ENCODE data around the gene RPTOR.

Gene RPTOR

DNA sequence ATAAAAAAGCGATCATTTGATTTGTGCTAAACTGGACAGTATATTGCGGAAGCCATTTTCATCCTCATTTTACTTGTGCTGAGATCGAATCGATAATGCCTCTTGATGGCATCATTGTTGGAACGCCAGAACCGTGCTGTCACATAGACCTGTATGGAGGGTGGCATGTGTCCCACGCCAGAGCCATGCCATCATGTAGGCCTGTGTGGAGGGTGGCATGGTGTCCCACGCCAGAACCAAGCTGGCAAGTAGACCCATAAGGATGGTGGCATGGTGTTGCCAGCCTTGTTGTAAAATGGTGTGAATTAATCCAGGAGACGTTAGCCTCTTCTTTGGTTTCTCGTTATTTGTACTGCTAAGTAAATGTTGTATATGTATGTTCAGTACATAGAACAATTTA lies 224.3 kb downstream of the RPTOR start:
- no peak for ATAC-seq
- no peak for TF ChIP-seq ESRRG (CRISPR knock-in tag; IDR thresholded peaks at IDR 0.05)
- TF ChIP-seq OSR1 (CRISPR knock-in tag; IDR thresholded peaks at IDR 0.05): no peak
- TF ChIP-seq, protein P1, sequence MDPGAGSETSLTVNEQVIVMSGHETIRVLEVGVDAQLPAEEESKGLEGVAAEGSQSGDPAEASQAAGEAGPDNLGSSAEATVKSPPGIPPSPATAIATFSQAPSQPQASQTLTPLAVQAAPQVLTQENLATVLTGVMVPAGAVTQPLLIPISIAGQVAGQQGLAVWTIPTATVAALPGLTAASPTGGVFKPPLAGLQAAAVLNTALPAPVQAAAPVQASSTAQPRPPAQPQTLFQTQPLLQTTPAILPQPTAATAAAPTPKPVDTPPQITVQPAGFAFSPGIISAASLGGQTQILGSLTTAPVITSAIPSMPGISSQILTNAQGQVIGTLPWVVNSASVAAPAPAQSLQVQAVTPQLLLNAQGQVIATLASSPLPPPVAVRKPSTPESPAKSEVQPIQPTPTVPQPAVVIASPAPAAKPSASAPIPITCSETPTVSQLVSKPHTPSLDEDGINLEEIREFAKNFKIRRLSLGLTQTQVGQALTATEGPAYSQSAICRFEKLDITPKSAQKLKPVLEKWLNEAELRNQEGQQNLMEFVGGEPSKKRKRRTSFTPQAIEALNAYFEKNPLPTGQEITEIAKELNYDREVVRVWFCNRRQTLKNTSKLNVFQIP (CRISPR knock-in tag; IDR thresholded peaks at IDR 0.05; ENCODE audit: borderline replicate concordance, low read depth): no peak
- TF ChIP-seq GLIS3 (CRISPR knock-in tag; IDR thresholded peaks at IDR 0.05): no peak
- TF ChIP-seq ZC3H10 (CRISPR knock-in tag; IDR thresholded peaks at IDR 0.05): no peak
- TF ChIP-seq ARNTL (CRISPR knock-in tag; IDR thresholded peaks at IDR 0.05; ENCODE audit: borderline replicate concordance, low read depth): no peak
- TF ChIP-seq PPARA (CRISPR knock-in tag; IDR thresholded peaks at IDR 0.05; ENCODE audit: borderline replicate concordance): no peak
- TF ChIP-seq, protein P2, sequence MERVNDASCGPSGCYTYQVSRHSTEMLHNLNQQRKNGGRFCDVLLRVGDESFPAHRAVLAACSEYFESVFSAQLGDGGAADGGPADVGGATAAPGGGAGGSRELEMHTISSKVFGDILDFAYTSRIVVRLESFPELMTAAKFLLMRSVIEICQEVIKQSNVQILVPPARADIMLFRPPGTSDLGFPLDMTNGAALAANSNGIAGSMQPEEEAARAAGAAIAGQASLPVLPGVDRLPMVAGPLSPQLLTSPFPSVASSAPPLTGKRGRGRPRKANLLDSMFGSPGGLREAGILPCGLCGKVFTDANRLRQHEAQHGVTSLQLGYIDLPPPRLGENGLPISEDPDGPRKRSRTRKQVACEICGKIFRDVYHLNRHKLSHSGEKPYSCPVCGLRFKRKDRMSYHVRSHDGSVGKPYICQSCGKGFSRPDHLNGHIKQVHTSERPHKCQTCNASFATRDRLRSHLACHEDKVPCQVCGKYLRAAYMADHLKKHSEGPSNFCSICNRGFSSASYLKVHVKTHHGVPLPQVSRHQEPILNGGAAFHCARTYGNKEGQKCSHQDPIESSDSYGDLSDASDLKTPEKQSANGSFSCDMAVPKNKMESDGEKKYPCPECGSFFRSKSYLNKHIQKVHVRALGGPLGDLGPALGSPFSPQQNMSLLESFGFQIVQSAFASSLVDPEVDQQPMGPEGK (CRISPR knock-in tag; IDR thresholded peaks at IDR 0.05; ENCODE audit: borderline replicate concordance): no peak
- TF ChIP-seq BACH2 (CRISPR knock-in tag; IDR thresholded peaks at IDR 0.05; ENCODE audit: borderline replicate concordance): no peak
- TF ChIP-seq, protein P3, sequence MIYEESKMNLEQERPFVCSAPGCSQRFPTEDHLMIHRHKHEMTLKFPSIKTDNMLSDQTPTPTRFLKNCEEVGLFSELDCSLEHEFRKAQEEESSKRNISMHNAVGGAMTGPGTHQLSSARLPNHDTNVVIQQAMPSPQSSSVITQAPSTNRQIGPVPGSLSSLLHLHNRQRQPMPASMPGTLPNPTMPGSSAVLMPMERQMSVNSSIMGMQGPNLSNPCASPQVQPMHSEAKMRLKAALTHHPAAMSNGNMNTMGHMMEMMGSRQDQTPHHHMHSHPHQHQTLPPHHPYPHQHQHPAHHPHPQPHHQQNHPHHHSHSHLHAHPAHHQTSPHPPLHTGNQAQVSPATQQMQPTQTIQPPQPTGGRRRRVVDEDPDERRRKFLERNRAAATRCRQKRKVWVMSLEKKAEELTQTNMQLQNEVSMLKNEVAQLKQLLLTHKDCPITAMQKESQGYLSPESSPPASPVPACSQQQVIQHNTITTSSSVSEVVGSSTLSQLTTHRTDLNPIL (CRISPR knock-in tag; IDR thresholded peaks at IDR 0.05; ENCODE audit: low read depth): no peak
- no peak for TF ChIP-seq ZFP30 (CRISPR knock-in tag; IDR thresholded peaks at IDR 0.05)
- no peak for TF ChIP-seq ZNF565 (CRISPR knock-in tag; conservative IDR thresholded peaks at IDR 0.05; ENCODE audit: low read depth)
- no peak for TF ChIP-seq TOX (CRISPR knock-in tag; IDR thresholded peaks at IDR 0.05; ENCODE audit: borderline replicate concordance)
- no peak for TF ChIP-seq SNAI2 (CRISPR knock-in tag; IDR thresholded peaks at IDR 0.05)
- no peak for TF ChIP-seq CSDC2 (CRISPR knock-in tag; IDR thresholded peaks at IDR 0.05)
- TF ChIP-seq ZNF8 (CRISPR knock-in tag; IDR thresholded peaks at IDR 0.05): no peak
- no peak for TF ChIP-seq RARB (CRISPR knock-in tag; IDR thresholded peaks at IDR 0.05)
- no peak for TF ChIP-seq ZFP3 (CRISPR knock-in tag; IDR thresholded peaks at IDR 0.05)

DNA sequence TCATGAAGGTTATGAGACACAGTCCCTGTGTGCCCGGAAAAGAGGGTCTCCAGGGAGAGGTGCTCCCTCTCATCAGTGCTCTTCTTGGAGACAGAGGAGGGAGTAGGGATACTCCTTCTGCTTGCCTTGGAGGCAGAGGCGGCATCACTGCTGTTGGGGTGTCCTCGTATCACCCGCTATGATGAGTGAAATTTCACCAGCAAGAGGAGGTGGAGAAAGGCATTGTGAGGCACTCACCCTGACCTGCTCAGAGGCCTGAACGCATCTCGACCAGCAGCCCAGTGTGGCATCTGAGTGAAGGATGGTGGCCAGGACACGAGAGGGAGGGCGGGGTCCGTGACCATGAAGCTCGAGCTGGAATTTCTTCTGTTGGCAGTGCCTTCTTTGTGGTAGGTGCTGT lies 224.9 kb downstream of the RPTOR start:
- no peak for ATAC-seq
- TF ChIP-seq ZNF8 (CRISPR knock-in tag; IDR thresholded peaks at IDR 0.05) (no peak), BACH2 (CRISPR knock-in tag; IDR thresholded peaks at IDR 0.05; ENCODE audit: borderline replicate concordance) (no peak), OSR1 (CRISPR knock-in tag; IDR thresholded peaks at IDR 0.05) (no peak), ZFP30 (CRISPR knock-in tag; IDR thresholded peaks at IDR 0.05) (no peak), ZC3H10 (CRISPR knock-in tag; IDR thresholded peaks at IDR 0.05) (no peak), TCF4 (CRISPR knock-in tag; IDR thresholded peaks at IDR 0.05; ENCODE audit: borderline replicate concordance) (no peak), ESRRG (CRISPR knock-in tag; IDR thresholded peaks at IDR 0.05) (no peak), RARB (CRISPR knock-in tag; IDR thresholded peaks at IDR 0.05) (no peak), ARNTL (CRISPR knock-in tag; IDR thresholded peaks at IDR 0.05; ENCODE audit: borderline replicate concordance, low read depth) (no peak), PPARA (CRISPR knock-in tag; IDR thresholded peaks at IDR 0.05; ENCODE audit: borderline replicate concordance) (no peak), ZFP3 (CRISPR knock-in tag; IDR thresholded peaks at IDR 0.05) (no peak), ZNF70 (CRISPR knock-in tag; IDR thresholded peaks at IDR 0.05) (no peak), ZNF565 (CRISPR knock-in tag; conservative IDR thresholded peaks at IDR 0.05; ENCODE audit: low read depth) (no peak), GLIS3 (CRISPR knock-in tag; IDR thresholded peaks at IDR 0.05) (no peak)
- TF ChIP-seq, protein P1 (CRISPR knock-in tag; IDR thresholded peaks at IDR 0.05; ENCODE audit: borderline replicate concordance, low read depth): no peak
- TF ChIP-seq, protein P3 (CRISPR knock-in tag; IDR thresholded peaks at IDR 0.05; ENCODE audit: low read depth): no peak

DNA sequence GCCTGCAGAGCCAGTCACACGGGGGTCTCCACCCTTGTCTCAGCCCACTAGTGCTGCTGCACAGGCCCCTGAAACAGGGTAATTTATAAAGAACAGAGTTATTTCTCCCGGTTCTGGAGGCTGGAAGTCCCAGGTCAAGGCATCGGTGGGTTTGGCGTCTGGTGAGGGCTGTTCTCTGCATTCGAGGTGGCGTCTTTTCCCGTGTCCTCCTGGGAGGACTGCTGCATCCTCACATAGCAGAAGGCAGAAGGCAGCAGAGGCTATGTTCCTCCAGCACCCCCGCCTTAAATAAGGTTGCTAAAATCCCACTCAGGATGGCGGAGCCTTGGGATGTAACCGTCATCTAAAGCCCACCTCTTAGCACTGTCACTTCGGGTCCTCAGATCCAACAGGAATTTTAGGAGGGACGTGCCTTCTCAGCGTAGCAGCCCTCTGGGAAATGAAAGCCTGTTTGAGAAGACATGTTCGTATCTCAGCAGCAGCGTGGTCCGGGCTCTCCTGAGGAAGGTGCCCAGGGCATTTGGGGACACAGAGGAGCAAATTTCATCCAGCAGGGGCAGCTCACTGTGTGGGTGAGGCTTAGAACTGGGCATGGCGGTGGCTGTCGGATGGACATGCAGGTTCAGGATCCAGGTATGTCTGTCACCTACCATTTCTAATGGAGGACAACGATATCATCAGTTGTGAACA lies 225.4 kb downstream of the RPTOR start:
- no peak for ATAC-seq
- TF ChIP-seq ARNTL (CRISPR knock-in tag; IDR thresholded peaks at IDR 0.05; ENCODE audit: borderline replicate concordance, low read depth) (no peak), TCF4 (CRISPR knock-in tag; IDR thresholded peaks at IDR 0.05; ENCODE audit: borderline replicate concordance) (no peak), ZFP30 (CRISPR knock-in tag; IDR thresholded peaks at IDR 0.05) (no peak), BACH2 (CRISPR knock-in tag; IDR thresholded peaks at IDR 0.05; ENCODE audit: borderline replicate concordance) (no peak), ESRRG (CRISPR knock-in tag; IDR thresholded peaks at IDR 0.05) (no peak), ZC3H10 (CRISPR knock-in tag; IDR thresholded peaks at IDR 0.05) (no peak), OSR1 (CRISPR knock-in tag; IDR thresholded peaks at IDR 0.05) (no peak), ZNF70 (CRISPR knock-in tag; IDR thresholded peaks at IDR 0.05) (no peak), CSDC2 (CRISPR knock-in tag; IDR thresholded peaks at IDR 0.05) (no peak), RARB (CRISPR knock-in tag; IDR thresholded peaks at IDR 0.05) (no peak)
- TF ChIP-seq, protein P2 (CRISPR knock-in tag; IDR thresholded peaks at IDR 0.05; ENCODE audit: borderline replicate concordance): no peak
- TF ChIP-seq, protein P4, sequence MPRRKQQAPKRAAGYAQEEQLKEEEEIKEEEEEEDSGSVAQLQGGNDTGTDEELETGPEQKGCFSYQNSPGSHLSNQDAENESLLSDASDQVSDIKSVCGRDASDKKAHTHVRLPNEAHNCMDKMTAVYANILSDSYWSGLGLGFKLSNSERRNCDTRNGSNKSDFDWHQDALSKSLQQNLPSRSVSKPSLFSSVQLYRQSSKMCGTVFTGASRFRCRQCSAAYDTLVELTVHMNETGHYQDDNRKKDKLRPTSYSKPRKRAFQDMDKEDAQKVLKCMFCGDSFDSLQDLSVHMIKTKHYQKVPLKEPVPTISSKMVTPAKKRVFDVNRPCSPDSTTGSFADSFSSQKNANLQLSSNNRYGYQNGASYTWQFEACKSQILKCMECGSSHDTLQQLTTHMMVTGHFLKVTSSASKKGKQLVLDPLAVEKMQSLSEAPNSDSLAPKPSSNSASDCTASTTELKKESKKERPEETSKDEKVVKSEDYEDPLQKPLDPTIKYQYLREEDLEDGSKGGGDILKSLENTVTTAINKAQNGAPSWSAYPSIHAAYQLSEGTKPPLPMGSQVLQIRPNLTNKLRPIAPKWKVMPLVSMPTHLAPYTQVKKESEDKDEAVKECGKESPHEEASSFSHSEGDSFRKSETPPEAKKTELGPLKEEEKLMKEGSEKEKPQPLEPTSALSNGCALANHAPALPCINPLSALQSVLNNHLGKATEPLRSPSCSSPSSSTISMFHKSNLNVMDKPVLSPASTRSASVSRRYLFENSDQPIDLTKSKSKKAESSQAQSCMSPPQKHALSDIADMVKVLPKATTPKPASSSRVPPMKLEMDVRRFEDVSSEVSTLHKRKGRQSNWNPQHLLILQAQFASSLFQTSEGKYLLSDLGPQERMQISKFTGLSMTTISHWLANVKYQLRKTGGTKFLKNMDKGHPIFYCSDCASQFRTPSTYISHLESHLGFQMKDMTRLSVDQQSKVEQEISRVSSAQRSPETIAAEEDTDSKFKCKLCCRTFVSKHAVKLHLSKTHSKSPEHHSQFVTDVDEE (CRISPR knock-in tag; IDR thresholded peaks at IDR 0.05): no peak

All from SK-N-SH treated with all-trans-retinoic acid at 6 μM for 48 hours (cell line).